CD14-positive monocyte (primary cell): ENCODE data around the gene HIBCH. TPM values are rescaled to one million over a fixed set of nuclear protein-coding genes. Genes with fewer than 3 reads are reported as not detected.
A peak's percentile ranks its signal among the peaks of the same experiment; 100 is the strongest.

Experiments used
- DNase-seq, 3 donors: peaks; one replicate each; pipeline ENCODE4 v3.0.0-alpha.2; 2011 to 2022
- H2AFZ ChIP-seq: 2 replicates; pipeline ENCODE4 v1.6.0; 2012; ENCODE audit warnings: mild to moderate bottlenecking, low read depth, low read length, inconsistent platforms; ENCODE audit not compliant: insufficient read depth, poor library complexity, severe bottlenecking
- H3K27ac ChIP-seq, 2 donors: 1 replicate in 1 of 2; 2 replicates in 1 of 2; pipeline ENCODE4 v1.5.1; 2012 to 2013; ENCODE audit warnings: low read length in 2 of 2, control low read depth in 1 of 2, inconsistent platforms in 1 of 2, low read depth in 1 of 2, mild to moderate bottlenecking in 1 of 2
- H3K27me3 ChIP-seq, 2 donors: one replicate each; pipeline versions ENCODE4 v1.6.0 to v1.6.1; 2011 to 2013; ENCODE audit warnings: low read length in 2 of 2; ENCODE audit not compliant: control insufficient read depth in 2 of 2, insufficient read depth in 2 of 2
- H3K36me3 ChIP-seq, 2 donors: replicated peaks in 1 of 2; 1 replicate in 1 of 2; 2 replicates in 1 of 2; pipeline versions ENCODE4 v1.5.1 to v1.6.1; 2012 to 2013; ENCODE audit warnings: low read length in 2 of 2, control low read depth in 1 of 2, inconsistent platforms in 1 of 2, mild to moderate bottlenecking in 1 of 2; ENCODE audit not compliant: insufficient read depth in 2 of 2, control insufficient read depth in 1 of 2
- H3K4me1 ChIP-seq, 2 donors: 1 replicate in 1 of 2; 2 replicates in 1 of 2; pipeline versions ENCODE4 v1.5.1 to v1.6.1; 2012 to 2013; ENCODE audit warnings: low read length in 2 of 2, control low read depth in 1 of 2, inconsistent platforms in 1 of 2, mild to moderate bottlenecking in 1 of 2, moderate library complexity in 1 of 2; ENCODE audit not compliant: insufficient read depth in 2 of 2, control insufficient read depth in 1 of 2
- H3K4me2 ChIP-seq: replicated peaks from 2 replicates; pipeline ENCODE3; 2012; ENCODE audit warnings: low read length, moderate library complexity, mild to moderate bottlenecking; ENCODE audit not compliant: poor library complexity, severe bottlenecking; ENCODE audit errors: extremely low read depth
- H3K4me3 ChIP-seq, 3 experiments: fragments of 200-600 bp in 1 of 3; sonication (generic) in 1 of 3; replicated peaks in 1 of 3; 1 replicate in 2 of 3; 2 replicates in 1 of 3; pipeline ENCODE4 v1.5.1; 2011 to 2013; ENCODE audit warnings: low read length in 3 of 3, mild to moderate bottlenecking in 3 of 3, control low read depth in 2 of 3, low read depth in 2 of 3, inconsistent platforms in 1 of 3, moderate library complexity in 1 of 3
- H3K79me2 ChIP-seq: 2 replicates; pipeline ENCODE4 v1.6.0; 2012; ENCODE audit warnings: mild to moderate bottlenecking, control low read depth, inconsistent platforms, low read length, moderate library complexity; ENCODE audit not compliant: insufficient read depth
- H3K9ac ChIP-seq: 2 replicates; pipeline ENCODE4 v1.6.0; 2017; ENCODE audit warnings: low read length, mild to moderate bottlenecking; ENCODE audit not compliant: insufficient read depth, poor library complexity, severe bottlenecking
- H3K9me3 ChIP-seq, 2 donors: replicated peaks in 1 of 2; 1 replicate in 1 of 2; 2 replicates in 1 of 2; pipeline versions ENCODE4 v1.5.1 to v1.6.1; 2012 to 2013; ENCODE audit warnings: low read length in 2 of 2, control low read depth in 1 of 2; ENCODE audit not compliant: control insufficient read depth in 1 of 2, insufficient read depth in 1 of 2
- H4K20me1 ChIP-seq: 2 replicates; pipeline ENCODE4 v1.6.0; 2012; ENCODE audit warnings: mild to moderate bottlenecking, low read length, control low read depth, moderate library complexity; ENCODE audit not compliant: insufficient read depth
- H3K27ac Mint-ChIP-seq, 7 donors: one replicate each; pipeline ENCODE4 v1.8.0; 2020; ENCODE audit warnings: mild to moderate bottlenecking in 7 of 7, mixed read lengths in 7 of 7, moderate library complexity in 6 of 7, inconsistent platforms in 2 of 7
- H3K27me3 Mint-ChIP-seq, 3 donors: one replicate each; pipeline ENCODE4 v1.8.0; 2021 to 2022; ENCODE audit warnings: low read depth in 3 of 3, mild to moderate bottlenecking in 3 of 3, mixed read lengths in 3 of 3, moderate library complexity in 3 of 3, inconsistent platforms in 1 of 3
- H3K36me3 Mint-ChIP-seq, 2 donors: one replicate each; pipeline ENCODE4 v1.8.0; 2020; ENCODE audit warnings: mixed read lengths in 2 of 2, inconsistent platforms in 1 of 2, mild to moderate bottlenecking in 1 of 2
- H3K4me1 Mint-ChIP-seq: one replicate; pipeline ENCODE4 v1.8.0; 2020; ENCODE audit warnings: mild to moderate bottlenecking, mixed read lengths
- H3K4me3 Mint-ChIP-seq, 2 donors: one replicate each; pipeline ENCODE4 v1.8.0; 2020; ENCODE audit warnings: mild to moderate bottlenecking in 2 of 2, mixed read lengths in 2 of 2, moderate library complexity in 1 of 2
- H3K9me3 Mint-ChIP-seq, 7 donors: one replicate each; pipeline ENCODE4 v1.8.0; 2020 to 2022; ENCODE audit warnings: mixed read lengths in 7 of 7, mild to moderate bottlenecking in 6 of 7, moderate library complexity in 6 of 7, inconsistent platforms in 2 of 7
- WGBS: methylation state at CpG from one replicate; pipeline ENCODE4 v1.1.5; 2013; ENCODE audit warnings: missing lambda C conversion rate; ENCODE audit not compliant: insufficient coverage; 5-methylcytosine and 5-hydroxymethylcytosine counted together
- intact Hi-C, 2 donors: fragments of 100-400 bp; cut with micrococcal nuclease; formaldehyde crosslinking; loops; one replicate each; pipeline versions ENCODE4 v1.15.0 to v1.15.1; 2023
- polyA plus RNA-seq, 3 donors: library from polyadenylated mRNA; depleted of rRNA in 1 of 3; unstranded in 2 of 3; stranded (reverse) in 1 of 3; fragments of 300-500 nt in 2 of 3; fragments of >200 nt in 1 of 3; fragmentation: Illumina TruSeq in 2 of 3; gene quantifications; 1 replicate in 2 of 3; 2 replicates in 1 of 3; pipeline ENCODE4 v1.2.3, GENCODE V29; 2012 to 2021
- TF ChIP-seq, protein P1 (sequence below): fragments of 200-600 bp; IDR thresholded peaks from one replicate; pipeline ENCODE4 v1.8.0; 2022; ENCODE audit warnings: antibody characterized with exemption, mild to moderate bottlenecking

The HIBCH gene
- polyA plus RNA-seq, 3 donors = 3.3 to 8.2 (median 7.3) TPM

DNA sequence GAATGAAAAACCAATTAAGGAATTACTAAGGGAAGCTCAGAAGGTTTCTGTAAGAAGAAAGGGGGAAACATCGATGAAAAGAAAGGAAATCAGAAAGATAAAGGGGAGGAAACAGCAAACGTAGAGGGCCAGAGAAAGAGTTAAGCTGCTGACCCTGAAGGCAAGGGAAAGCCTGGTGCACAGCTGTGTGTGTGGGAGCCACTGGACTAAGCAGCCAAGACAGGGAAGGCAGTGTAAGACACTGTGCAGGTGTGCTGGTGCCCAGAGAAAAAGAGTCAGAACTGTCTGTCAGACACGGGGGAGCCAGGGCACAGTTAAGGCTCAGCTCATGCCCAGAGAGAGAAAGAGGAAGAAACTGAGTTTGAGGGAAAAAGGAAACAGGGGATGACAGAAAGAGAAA lies 104.0 kb downstream of the HIBCH start:
- intact Hi-C loops = no loop called here
- H3K27ac Mint-ChIP-seq = peak overlapping the region in 1 of 7 donors; percentile 22
- peaks cover 1 to 9% of the 10 kb centered on the region in 2 donors for H3K36me3 Mint-ChIP-seq

DNA sequence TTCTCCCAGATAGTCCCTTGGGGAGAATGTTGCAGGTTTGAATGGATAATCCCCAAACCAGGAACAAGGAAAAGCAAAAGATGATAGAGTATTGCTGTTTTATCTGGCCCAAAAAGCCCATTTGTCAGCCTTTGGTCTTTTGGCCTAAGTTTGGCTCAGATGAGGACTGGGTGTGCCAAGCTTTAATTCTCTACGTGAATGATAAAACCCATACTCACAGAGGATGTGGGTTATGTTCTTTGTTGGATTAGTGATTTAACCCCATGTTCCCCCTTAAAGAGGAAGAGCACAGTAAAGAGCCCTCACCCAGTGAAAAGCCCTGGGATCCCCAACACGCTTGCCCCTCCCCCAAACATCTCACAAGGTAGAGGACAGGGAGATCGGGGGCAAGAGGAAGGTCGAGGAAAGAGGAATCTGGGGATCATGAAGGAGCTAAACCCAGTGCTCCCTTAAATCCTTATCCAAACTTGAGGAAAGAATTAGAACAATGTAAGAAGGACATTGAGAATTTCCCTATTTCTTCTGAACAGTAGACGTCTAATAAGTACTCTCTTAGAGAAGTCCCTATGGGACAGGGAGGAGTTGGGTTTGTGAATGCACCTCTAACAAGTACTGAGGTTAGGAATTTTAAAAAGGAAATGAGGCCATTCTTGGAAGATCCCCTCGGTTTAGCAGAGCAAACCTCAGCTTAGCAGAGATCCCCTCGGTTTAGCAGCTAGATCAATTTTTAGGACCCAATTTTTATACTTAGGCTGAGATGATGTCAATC lies 105.0 kb downstream of the HIBCH start:
- no peak overlapping the region for H2AFZ ChIP-seq
- no peak for DNase-seq
- no peak overlapping the region for H3K4me2 ChIP-seq
- H3K27me3 ChIP-seq = no peaks in the 10 kb centered on the region
- H3K4me1 ChIP-seq = no peaks in the 10 kb centered on the region
- H4K20me1 ChIP-seq = no peaks in the 10 kb centered on the region
- TF ChIP-seq, protein P1, sequence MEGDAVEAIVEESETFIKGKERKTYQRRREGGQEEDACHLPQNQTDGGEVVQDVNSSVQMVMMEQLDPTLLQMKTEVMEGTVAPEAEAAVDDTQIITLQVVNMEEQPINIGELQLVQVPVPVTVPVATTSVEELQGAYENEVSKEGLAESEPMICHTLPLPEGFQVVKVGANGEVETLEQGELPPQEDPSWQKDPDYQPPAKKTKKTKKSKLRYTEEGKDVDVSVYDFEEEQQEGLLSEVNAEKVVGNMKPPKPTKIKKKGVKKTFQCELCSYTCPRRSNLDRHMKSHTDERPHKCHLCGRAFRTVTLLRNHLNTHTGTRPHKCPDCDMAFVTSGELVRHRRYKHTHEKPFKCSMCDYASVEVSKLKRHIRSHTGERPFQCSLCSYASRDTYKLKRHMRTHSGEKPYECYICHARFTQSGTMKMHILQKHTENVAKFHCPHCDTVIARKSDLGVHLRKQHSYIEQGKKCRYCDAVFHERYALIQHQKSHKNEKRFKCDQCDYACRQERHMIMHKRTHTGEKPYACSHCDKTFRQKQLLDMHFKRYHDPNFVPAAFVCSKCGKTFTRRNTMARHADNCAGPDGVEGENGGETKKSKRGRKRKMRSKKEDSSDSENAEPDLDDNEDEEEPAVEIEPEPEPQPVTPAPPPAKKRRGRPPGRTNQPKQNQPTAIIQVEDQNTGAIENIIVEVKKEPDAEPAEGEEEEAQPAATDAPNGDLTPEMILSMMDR = no peak
- intact Hi-C loops = no loop called here
- no peak overlapping the region for H3K4me3 Mint-ChIP-seq
- peaks cover 1 to 4% of the 10 kb centered on the region in 2 donors for H3K36me3 Mint-ChIP-seq
- H3K4me1 Mint-ChIP-seq = peaks cover 8% of the 10 kb centered on the region
- no peak overlapping the region for H3K27ac ChIP-seq
- H3K4me3 ChIP-seq = no peak overlapping the region
- no CpG with 5 or more reads among the region's 7 CpGs for WGBS
- no peaks in the 10 kb centered on the region for H3K36me3 ChIP-seq
- no peaks in the 10 kb centered on the region for H3K79me2 ChIP-seq
- no peak overlapping the region for H3K9ac ChIP-seq
- H3K9me3 Mint-ChIP-seq = no peaks in the 10 kb centered on the region
- no peaks in the 10 kb centered on the region for H3K9me3 ChIP-seq
- peaks cover 0 to 2% (median 0%) of the 10 kb centered on the region in 3 donors for H3K27me3 Mint-ChIP-seq
- peak overlapping the region in 1 of 7 donors; percentile 72 for H3K27ac Mint-ChIP-seq

More for the DNA sequence above, 104.0 kb downstream of the HIBCH start:
- H3K27me3 ChIP-seq = no peaks in the 10 kb centered on the region
- TF ChIP-seq, protein P1 = no peak
- H3K4me3 Mint-ChIP-seq = no peak overlapping the region
- no peak overlapping the region for H3K4me2 ChIP-seq
- no peak for DNase-seq
- no peaks in the 10 kb centered on the region for H3K79me2 ChIP-seq
- H3K4me1 ChIP-seq = no peaks in the 10 kb centered on the region
- H3K9ac ChIP-seq = no peak overlapping the region
- peaks cover 8% of the 10 kb centered on the region for H3K4me1 Mint-ChIP-seq
- H3K36me3 ChIP-seq = no peaks in the 10 kb centered on the region
- peaks cover 0 to 2% (median 0%) of the 10 kb centered on the region in 3 donors for H3K27me3 Mint-ChIP-seq
- no peak overlapping the region for H3K4me3 ChIP-seq
- H3K9me3 ChIP-seq = no peaks in the 10 kb centered on the region
- 47% methylated on average over 3 of the region's 3 CpGs for WGBS
- no peak overlapping the region for H2AFZ ChIP-seq
- H4K20me1 ChIP-seq = no peaks in the 10 kb centered on the region
- no peak overlapping the region for H3K27ac ChIP-seq
- no peaks in the 10 kb centered on the region for H3K9me3 Mint-ChIP-seq
